G401 (cell line): ENCODE results near the gene RCSD1. TPM values are rescaled to one million over a fixed set of nuclear protein-coding genes. Genes with fewer than 3 reads are reported as not detected.
"Not testable (repeated sequence)": the region's sequence is repeated elsewhere in the genome, so short reads cannot be mapped to it uniquely, and the experiment has no call there.

ENCODE experiments used
- DNase-seq: peaks from one replicate; pipeline ENCODE4 v3.0.0-alpha.2; 2015; ENCODE audit warnings: low spot score
- in situ Hi-C: cut with HindIII; loops from 2 replicates; pipeline ENCODE4 v1.10.0; 2016; ENCODE audit warnings: low sequenced_read_pairs, mixed read lengths
- total RNA-seq: library from RNA; depleted of rRNA; stranded (reverse); fragments of >200 nt; shearing (Covaris generic); gene quantifications from 2 replicates; pipeline ENCODE4 v1.2.3, GENCODE V29; 2014

RCSD1 gene
- total RNA-seq, 1 experiment from 2014 or later, result not detected

- in situ Hi-C loops, result no loop called here
- no peak for DNase-seq
Measured at GRCh38 chr1:167706363-167706762, 76.3 kb downstream of the RCSD1 start.

- no peak for DNase-seq
- in situ Hi-C loops, result no loop called here
Measured at GRCh38 chr1:167706931-167707877, 77.2 kb downstream of the RCSD1 start.

- DNase-seq, result no peak
- in situ Hi-C loops, result no loop called here
Measured at GRCh38 chr1:167707942-167708341, 77.9 kb downstream of the RCSD1 start.

- in situ Hi-C loops, result no loop called here
Measured at GRCh38 chr1:167708940-167709389, 78.9 kb downstream of the RCSD1 start.

GRCh38 chr1:167710836-167711235 is 80.8 kb downstream of the RCSD1 start:
- DNase-seq, result no peak
- in situ Hi-C loops, result no loop called here

More at GRCh38 chr1:167708940-167709389, 78.9 kb downstream of the RCSD1 start:
- no peak for DNase-seq

GRCh38 chr1:167711797-167712196 is 81.8 kb downstream of the RCSD1 start:
- in situ Hi-C loops, result no loop called here
- no peak for DNase-seq

- DNase-seq, result peak; percentile 57
- in situ Hi-C loops, result no loop called here
Measured at GRCh38 chr1:167713330-167714081, 83.5 kb downstream of the RCSD1 start.

GRCh38 chr1:167714098-167714438 is 84.0 kb downstream of the RCSD1 start:
- in situ Hi-C loops, result no loop called here

GRCh38 chr1:167714439-167715156 is 84.6 kb downstream of the RCSD1 start:
- peak; percentile 88 for DNase-seq
- in situ Hi-C loops, result no loop called here

More at GRCh38 chr1:167714098-167714438, 84.0 kb downstream of the RCSD1 start:
- DNase-seq, result no peak

- DNase-seq, result peak; percentile 95
- in situ Hi-C loops, result no loop called here
Measured at GRCh38 chr1:167715157-167715999, 85.3 kb downstream of the RCSD1 start.

GRCh38 chr1:167716000-167716271 is 85.9 kb downstream of the RCSD1 start:
- in situ Hi-C loops, result no loop called here
- no peak for DNase-seq

GRCh38 chr1:167717351-167717750 is 87.3 kb downstream of the RCSD1 start:
- no peak for DNase-seq
- in situ Hi-C loops, result no loop called here

GRCh38 chr1:167718914-167719691 is 89.1 kb downstream of the RCSD1 start:
- in situ Hi-C loops, result no loop called here
- DNase-seq, result no peak

GRCh38 chr1:167719715-167720421 is 89.8 kb downstream of the RCSD1 start:
- in situ Hi-C loops, DNase-seq: not testable (repeated sequence)

GRCh38 chr1:167720965-167721616 is 91.1 kb downstream of the RCSD1 start:
- peak; percentile 65 for DNase-seq
- in situ Hi-C loops, result no loop called here

GRCh38 chr1:167721617-167722151 is 91.7 kb downstream of the RCSD1 start, which contains the start of gene MPZL1:
TSS of gene MPZL1 (plus strand) at chr1:167721982. CDS start at chr1:167722152, 170 bp downstream.
- in situ Hi-C loops, result no loop called here
- DNase-seq, result peak; percentile 96
